H1 (cell line): ENCODE measurements around the gene DLX2. TPM values are rescaled to one million over a fixed set of nuclear protein-coding genes. Genes with fewer than 3 reads are reported as not detected.

Experiments used
- CTCF ChIA-PET: fragments of 300-600 bp; sonication (Branson Sonifier 250); formaldehyde crosslinking; loops from one replicate; lab custom pipeline; 2021; ENCODE audit not compliant: partially characterized antibody; lab: Charles Lee
- POLR2A ChIA-PET: fragments of 300-600 bp; sonication (Branson Sonifier 250); formaldehyde crosslinking; loops from one replicate; lab custom pipeline; 2021; ENCODE audit warnings: inconsistent platforms; ENCODE audit not compliant: partially characterized antibody; lab: Charles Lee
- DNase-seq, 2 experiments: peaks; one replicate each; pipeline versions ENCODE4 v3.0.0 to v3.0.0-alpha.2; 2010 to 2022; ENCODE audit warnings: low spot score in 2 of 2, low read depth in 1 of 2, mixed read lengths in 1 of 2
- FAIRE-seq: peaks from 2 replicates; lab custom pipeline; 2011; peaks lifted over from hg19 to GRCh38; lab: Jason Lieb, UNC
- H2AFZ ChIP-seq: 2 replicates; pipeline ENCODE4 v1.8.1; 2012; ENCODE audit warnings: low read length, inconsistent platforms
- H2AK5ac ChIP-seq: 2 replicates; pipeline ENCODE4 v1.6.1; 2013; ENCODE audit warnings: low read depth, low read length
- H2BK120ac ChIP-seq: replicated peaks from 2 replicates; pipeline ENCODE3; 2013; ENCODE audit warnings: low read depth, low read length, inconsistent platforms
- H2BK12ac ChIP-seq: 2 replicates; pipeline ENCODE4 v1.6.1; 2013; ENCODE audit warnings: low read depth, low read length
- H2BK15ac ChIP-seq: 2 replicates; pipeline ENCODE4 v1.6.1; 2013; ENCODE audit warnings: low read length
- H2BK20ac ChIP-seq: 2 replicates; pipeline ENCODE4 v1.6.1; 2013; ENCODE audit warnings: low read length
- H2BK5ac ChIP-seq: 2 replicates; pipeline ENCODE4 v1.6.1; 2013; ENCODE audit warnings: low read depth, low read length
- H3K14ac ChIP-seq: 2 replicates; pipeline ENCODE4 v1.6.1; 2013; ENCODE audit warnings: inconsistent platforms; ENCODE audit not compliant: insufficient read length
- H3K18ac ChIP-seq: 2 replicates; pipeline ENCODE4 v1.6.1; 2013; ENCODE audit warnings: low read length; ENCODE audit errors: extremely low read depth
- H3K23ac ChIP-seq: 2 replicates; pipeline ENCODE4 v1.6.1; 2013; ENCODE audit warnings: inconsistent platforms; ENCODE audit not compliant: insufficient read length
- H3K23me2 ChIP-seq: 2 replicates; pipeline ENCODE4 v1.6.1; 2013; ENCODE audit warnings: low read depth, low read length
- H3K27ac ChIP-seq: 2 replicates; pipeline ENCODE4 v1.6.1; 2011; ENCODE audit warnings: low read depth, low read length, inconsistent platforms
- H3K27me3 ChIP-seq, 4 experiments: replicated peaks in 1 of 4; 1 replicate in 1 of 4; 2 replicates in 3 of 4; pipeline versions ENCODE4 v1.6.1 to v1.8.1; 2011 to 2013; ENCODE audit warnings: low read length in 3 of 4, mild to moderate bottlenecking in 3 of 4, inconsistent platforms in 2 of 4, mixed read lengths in 2 of 4, moderate library complexity in 1 of 4; ENCODE audit not compliant: control insufficient read depth in 3 of 4, insufficient read depth in 3 of 4; ENCODE audit errors: extremely low read depth in 1 of 4
- H3K36me3 ChIP-seq, 4 experiments: 2 replicates each; pipeline versions ENCODE4 v1.6.1 to v1.8.1; 2011 to 2013; ENCODE audit warnings: mild to moderate bottlenecking in 4 of 4, low read length in 3 of 4, moderate library complexity in 2 of 4, control low read depth in 1 of 4, inconsistent platforms in 1 of 4; ENCODE audit not compliant: insufficient read depth in 4 of 4, control insufficient read depth in 2 of 4
- H3K4ac ChIP-seq: replicated peaks from 2 replicates; pipeline ENCODE3; 2013; ENCODE audit warnings: low read length, low read depth, mixed read lengths, inconsistent platforms; ENCODE audit not compliant: insufficient read length
- H3K4me1 ChIP-seq, 4 experiments: replicated peaks in 1 of 4; 1 replicate in 1 of 4; 2 replicates in 3 of 4; pipeline versions ENCODE4 v1.6.1 to v1.8.1; 2011 to 2013; ENCODE audit warnings: low read length in 3 of 4, inconsistent platforms in 2 of 4, mixed read lengths in 1 of 4; ENCODE audit not compliant: insufficient read depth in 4 of 4, control insufficient read depth in 3 of 4
- H3K4me2 ChIP-seq, 2 experiments: 2 replicates each; pipeline versions ENCODE4 v1.6.1 to v1.8.1; 2011 to 2013; ENCODE audit warnings: low read depth in 2 of 2, low read length in 2 of 2, control low read depth in 1 of 2, inconsistent platforms in 1 of 2, mild to moderate bottlenecking in 1 of 2; ENCODE audit not compliant: insufficient read depth in 1 of 2
- H3K4me3 ChIP-seq, 4 experiments: fragments of 200-600, 300-600 bp in 1 of 4; sonication (generic), shearing (Covaris generic), sonication (Bioruptor Twin) in 1 of 4; 2 replicates each; pipeline versions ENCODE4 v1.5.1 to v1.8.1; 2011 to 2016; ENCODE audit warnings: low read length in 4 of 4, low read depth in 3 of 4, control low read depth in 2 of 4, inconsistent platforms in 2 of 4, mild to moderate bottlenecking in 2 of 4, mixed read lengths in 1 of 4, moderate library complexity in 1 of 4; ENCODE audit not compliant: insufficient read depth in 2 of 4; ENCODE audit errors: extremely low read depth in 1 of 4
- H3K56ac ChIP-seq: replicated peaks from 2 replicates; pipeline ENCODE3; 2013; ENCODE audit warnings: low read depth, mild to moderate bottlenecking, mixed read lengths, low read length, inconsistent platforms; ENCODE audit not compliant: insufficient read length
- H3K79me1 ChIP-seq: 2 replicates; pipeline ENCODE4 v1.6.1; 2013; ENCODE audit warnings: low read depth, low read length, control low read depth
- H3K79me2 ChIP-seq, 2 experiments: 2 replicates each; pipeline versions ENCODE4 v1.6.1 to v1.8.1; 2012 to 2013; ENCODE audit warnings: low read length in 2 of 2, mild to moderate bottlenecking in 2 of 2, inconsistent platforms in 1 of 2; ENCODE audit not compliant: insufficient read depth in 2 of 2, control insufficient read depth in 1 of 2
- H3K9ac ChIP-seq, 4 experiments: replicated peaks in 1 of 4; 1 replicate in 1 of 4; 2 replicates in 3 of 4; pipeline versions ENCODE4 v1.6.1 to v1.8.1; 2011 to 2013; ENCODE audit warnings: low read depth in 3 of 4, low read length in 3 of 4, control low read depth in 2 of 4, mild to moderate bottlenecking in 2 of 4, moderate library complexity in 2 of 4, inconsistent platforms in 1 of 4; ENCODE audit errors: extremely low read depth in 1 of 4
- H3K9me3 ChIP-seq, 2 experiments: 2 replicates each; pipeline versions ENCODE4 v1.6.1 to v1.8.1; 2012 to 2013; ENCODE audit warnings: mild to moderate bottlenecking in 2 of 2, moderate library complexity in 2 of 2, control low read depth in 1 of 2, inconsistent platforms in 1 of 2, low read depth in 1 of 2, low read length in 1 of 2, mixed read lengths in 1 of 2; ENCODE audit not compliant: insufficient read depth in 2 of 2
- H4K20me1 ChIP-seq, 2 experiments: replicated peaks in 1 of 2; 2 replicates each; pipeline versions ENCODE3 to v1.8.1; 2011 to 2013; ENCODE audit warnings: inconsistent platforms in 2 of 2, low read length in 2 of 2, mild to moderate bottlenecking in 1 of 2; ENCODE audit not compliant: insufficient read depth in 2 of 2, control insufficient read depth in 1 of 2
- H4K5ac ChIP-seq: 2 replicates; pipeline ENCODE4 v1.6.1; 2013; ENCODE audit warnings: low read length, low read depth, mixed read lengths, inconsistent platforms; ENCODE audit not compliant: insufficient read length
- H4K8ac ChIP-seq: 2 replicates; pipeline ENCODE4 v1.8.0; 2013; ENCODE audit warnings: mild to moderate bottlenecking, moderate library complexity, low read length, inconsistent platforms; ENCODE audit not compliant: insufficient read depth; ENCODE audit errors: extremely low read depth
- H4K91ac ChIP-seq: replicated peaks from 2 replicates; pipeline ENCODE3; 2013; ENCODE audit warnings: low read length, mixed read lengths, inconsistent platforms; ENCODE audit not compliant: insufficient read length
- BCL11A ChIP-seq, 2 experiments: IDR thresholded peaks; one replicate each; pipeline ENCODE4 v1.6.1; 2011; ENCODE audit warnings: low read depth in 2 of 2, low read length in 2 of 2, mild to moderate bottlenecking in 2 of 2
- CBX8 ChIP-seq: fragments of 300-800, 300-1000 bp; sonication (generic); IDR thresholded peaks from 2 replicates; pipeline ENCODE4 v1.7.1; 2016; ENCODE audit warnings: low read depth, low read length, borderline replicate concordance
- RNF2 ChIP-seq: fragments of 200-900, 300-1000 bp; sonication (generic); IDR thresholded peaks from 2 replicates; pipeline ENCODE4 v1.7.1; 2016; ENCODE audit warnings: borderline replicate concordance, low read depth, mild to moderate bottlenecking, antibody characterized with exemption, low read length; ENCODE audit not compliant: poor library complexity, severe bottlenecking; ENCODE audit errors: missing control alignments
- SUZ12 ChIP-seq: fragments of 200-600 bp; sonication (generic); IDR thresholded peaks from 2 replicates; pipeline ENCODE4 v1.6.1; 2012; ENCODE audit warnings: mild to moderate bottlenecking, inconsistent platforms, low read length, moderate library complexity, mixed read lengths
- TAF1 ChIP-seq: IDR thresholded peaks from 2 replicates; pipeline ENCODE4 v1.6.1; 2011; ENCODE audit warnings: mild to moderate bottlenecking, low read depth, low read length
- WGBS, 2 experiments: shearing (Covaris generic) in 1 of 2; methylation state at CpG; one replicate each; pipeline versions ENCODE4 v1.1.6 to v1.1.7; 2013 to 2015; ENCODE audit warnings: low lambda C conversion rate in 2 of 2, mixed read lengths in 2 of 2, inconsistent platforms in 1 of 2, low coverage in 1 of 2, missing lambda C conversion rate in 1 of 2; ENCODE audit not compliant: insufficient replicate concordance in 2 of 2, insufficient coverage in 1 of 2, insufficient read length in 1 of 2; ENCODE audit errors: extremely low coverage in 1 of 2, missing lambda C conversion rate in 1 of 2; 5-methylcytosine and 5-hydroxymethylcytosine counted together
- polyA plus RNA-seq, 7 experiments: library from polyadenylated mRNA; depleted of rRNA in 3 of 7; stranded (reverse) in 5 of 7; unstranded in 2 of 7; fragments of >200 nt in 5 of 7; fragments of 200-250 nt in 2 of 7; gene quantifications; 1 replicate in 5 of 7; 2 replicates in 1 of 7; 4 replicates in 1 of 7; pipeline versions ENCODE4 v1.2.1 to v1.2.3, GENCODE V29; 2011 to 2013; ENCODE audit warnings: missing spikeins in 2 of 7, mixed read lengths in 2 of 7
- total RNA-seq: library from RNA; stranded (reverse); fragmentation: NEBNext Ultra II Directional; extraction: Animal tissue kit (Norgen Biotek cat#: 25700); gene quantifications from 2 replicates; pipeline ENCODE4 v1.2.1, GENCODE V29; 2021

Gene DLX2
- total and polyA plus RNA-seq, 2 of the 8 experiments (the other 6 are each of a cell fraction or from before 2014, with no cell fraction given): 0.45 TPM; not detected in 1

DNA sequence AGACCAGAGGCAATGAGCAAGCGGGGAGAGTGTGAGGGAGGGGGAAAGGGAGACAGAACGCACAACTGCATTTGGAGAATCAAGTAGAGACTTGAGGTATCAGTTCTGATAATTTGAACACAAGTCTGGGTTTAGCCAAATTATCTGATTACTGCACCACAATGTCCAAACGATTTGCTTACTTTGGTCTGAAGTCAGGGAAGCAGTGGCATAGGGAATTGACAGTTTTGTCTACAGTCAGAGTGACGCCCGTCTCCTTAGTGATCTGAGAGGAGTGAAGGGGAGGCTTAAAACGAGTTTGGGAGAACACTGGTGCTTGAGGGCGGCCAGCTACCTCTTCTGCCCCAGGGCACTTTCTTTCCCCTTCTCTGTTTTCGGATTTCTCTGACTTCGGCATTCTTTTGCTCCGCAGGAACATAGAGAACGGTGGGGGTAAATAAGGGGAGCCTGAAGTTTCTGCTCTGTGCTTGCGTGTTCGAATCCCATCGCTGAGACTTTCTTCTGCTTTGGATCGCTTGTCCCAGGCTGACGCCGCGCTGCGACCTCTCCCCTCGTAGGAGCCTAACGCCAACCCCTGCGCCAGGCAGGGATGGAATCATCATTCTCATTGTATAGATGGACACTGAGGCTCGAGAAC lies 2.9 kb upstream of the DLX2 start:
- CTCF ChIA-PET: interaction anchor here (0.6 to 11.7 kb wide), 19 partner anchors 15 to 532 kb away, joined by 3 to 198 read pairs (median 6); partner anchors contain the start of gene DLX1
- Histone ChIP-seq H3K23me2 (peaks cover 19% of the 10 kb centered on the region; the same call in 1 of the 2 replicates), H3K4me2 (peak overlapping the region; percentile 65 to 77), H3K79me1 (no peaks in the 10 kb centered on the region), H3K4me3 (peak overlapping the region in 3 of 4 experiments; percentile 19 to 57 (median 31); a peak in 5 of 8 replicates), H3K79me2 (no peaks in the 10 kb centered on the region), H3K27ac (no peak overlapping the region), H3K4me1 (peaks cover 8 to 43% (median 22%) of the 10 kb centered on the region in 4 experiments), H2BK12ac (peak overlapping the region; percentile 82), H2BK20ac (no peak overlapping the region), H2AFZ (no peak overlapping the region), H4K8ac (peak overlapping the region; percentile 39; the same call in 1 of the 2 replicates), H2BK120ac (no peak overlapping the region), H4K20me1 (peaks cover 7 to 13% of the 10 kb centered on the region in 2 experiments), H3K18ac (no peak overlapping the region; the same call in 1 of the 2 replicates), H3K36me3 (peaks cover 0 to under 1% (median 0%) of the 10 kb centered on the region in 4 experiments; a peak in 1 of 8 replicates), H2BK5ac (no peak overlapping the region), H2BK15ac (0 out of 2 replicates have a peak overlapping the region, but pooled peaks have one; percentile 12), H3K9ac (no peak overlapping the region), H3K4ac (no peak overlapping the region), H2AK5ac (no peak overlapping the region), H3K9me3 (no peaks in the 10 kb centered on the region), H3K27me3 (peaks cover 80 to 98% (median 94%) of the 10 kb centered on the region in 4 experiments), H3K23ac (no peak overlapping the region), H4K91ac (no peak overlapping the region), H3K14ac (no peak overlapping the region), H4K5ac (no peak overlapping the region), H3K56ac (no peak overlapping the region)
- FAIRE-seq: no peak
- 15% methylated on average over 23 of the region's 23 CpGs; no CpG with 5 or more reads in 1 of the 2 experiments for WGBS, 2 experiments
- no peak for DNase-seq
- TF ChIP-seq CBX8 (peak; percentile 64; the same call in 1 of the 2 replicates), SUZ12 (peak; percentile 85), BCL11A (IDR thresholded peaks at IDR 0.05; ENCODE audit: low read depth in 2 of 2, low read length in 2 of 2) (no peak), RNF2 (peak; percentile 68), TAF1 (no peak)
- POLR2A ChIA-PET: interaction anchor here (16.0 kb wide), 1 partner anchor 18 kb away, joined by 184 read pairs; the partner anchor contains the start of gene DLX1
